Neutrophil (primary cell): ENCODE measurements around the gene FAM149B1.

Experiments
- H3K27ac ChIP-seq: fragments of 200-600 bp; sonication (generic); 2 replicates; pipeline ENCODE4 v1.5.1; 2016; ENCODE audit warnings: mild to moderate bottlenecking, moderate library complexity
- H3K27me3 ChIP-seq: fragments of 200-600 bp; sonication (generic); 2 replicates; pipeline ENCODE4 v1.6.0; 2016; ENCODE audit warnings: mild to moderate bottlenecking
- H3K36me3 ChIP-seq: fragments of 200-600 bp; sonication (generic); 2 replicates; pipeline ENCODE4 v1.5.1; 2017
- H3K4me1 ChIP-seq, 2 experiments: fragments of 200-600 bp in 1 of 2; sonication (generic) in 1 of 2; 1 replicate in 1 of 2; 2 replicates in 1 of 2; pipeline versions ENCODE4 v1.5.1 to v1.6.1; 2013 to 2016; ENCODE audit warnings: low read depth in 1 of 2, low read length in 1 of 2, mild to moderate bottlenecking in 1 of 2, moderate library complexity in 1 of 2; ENCODE audit not compliant: control insufficient read depth in 1 of 2, insufficient read depth in 1 of 2
- H3K4me3 ChIP-seq, 2 experiments: fragments of 200-600 bp in 1 of 2; sonication (generic) in 1 of 2; 1 replicate in 1 of 2; 2 replicates in 1 of 2; pipeline ENCODE4 v1.5.1; 2013 to 2016; ENCODE audit warnings: low read depth in 1 of 2, low read length in 1 of 2, mild to moderate bottlenecking in 1 of 2, moderate library complexity in 1 of 2
- H3K9me3 ChIP-seq: fragments of 200-600 bp; sonication (generic); 2 replicates; pipeline ENCODE4 v1.5.1; 2016
- TF ChIP-seq, protein P1 (sequence below): fragments of 200-600 bp; sonication (generic); IDR thresholded peaks from 2 replicates; pipeline ENCODE4 v1.5.1; 2016; ENCODE audit warnings: antibody characterized with exemption

Gene FAM149B1

DNA sequence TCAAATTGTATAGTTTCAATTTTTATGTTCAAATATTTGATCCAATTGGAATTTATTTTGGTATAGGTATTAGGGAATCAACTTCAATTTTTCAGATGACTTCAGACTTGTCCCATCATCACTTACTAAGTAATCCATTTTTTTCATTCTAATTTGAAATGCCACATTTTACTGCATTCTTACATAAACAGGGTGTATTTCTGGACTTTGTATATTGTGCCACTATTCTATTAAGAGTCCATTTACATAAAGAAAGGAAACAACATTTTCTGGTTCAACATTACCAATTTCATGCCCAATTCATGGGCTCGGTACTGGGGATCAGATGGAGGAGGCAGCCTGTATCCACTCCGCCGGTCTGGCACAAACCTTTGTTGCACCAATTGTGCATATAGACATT, 15.9 kb upstream of the FAM149B1 start:
- Histone ChIP-seq H3K36me3 (peaks cover 78% of the 10 kb centered on the region), H3K4me1 (no peaks in the 10 kb centered on the region), H3K9me3 (no peaks in the 10 kb centered on the region), H3K27ac (no peak overlapping the region), H3K27me3 (no peaks in the 10 kb centered on the region), H3K4me3 (no peak overlapping the region)
- TF ChIP-seq, protein P1, sequence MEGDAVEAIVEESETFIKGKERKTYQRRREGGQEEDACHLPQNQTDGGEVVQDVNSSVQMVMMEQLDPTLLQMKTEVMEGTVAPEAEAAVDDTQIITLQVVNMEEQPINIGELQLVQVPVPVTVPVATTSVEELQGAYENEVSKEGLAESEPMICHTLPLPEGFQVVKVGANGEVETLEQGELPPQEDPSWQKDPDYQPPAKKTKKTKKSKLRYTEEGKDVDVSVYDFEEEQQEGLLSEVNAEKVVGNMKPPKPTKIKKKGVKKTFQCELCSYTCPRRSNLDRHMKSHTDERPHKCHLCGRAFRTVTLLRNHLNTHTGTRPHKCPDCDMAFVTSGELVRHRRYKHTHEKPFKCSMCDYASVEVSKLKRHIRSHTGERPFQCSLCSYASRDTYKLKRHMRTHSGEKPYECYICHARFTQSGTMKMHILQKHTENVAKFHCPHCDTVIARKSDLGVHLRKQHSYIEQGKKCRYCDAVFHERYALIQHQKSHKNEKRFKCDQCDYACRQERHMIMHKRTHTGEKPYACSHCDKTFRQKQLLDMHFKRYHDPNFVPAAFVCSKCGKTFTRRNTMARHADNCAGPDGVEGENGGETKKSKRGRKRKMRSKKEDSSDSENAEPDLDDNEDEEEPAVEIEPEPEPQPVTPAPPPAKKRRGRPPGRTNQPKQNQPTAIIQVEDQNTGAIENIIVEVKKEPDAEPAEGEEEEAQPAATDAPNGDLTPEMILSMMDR: no peak

DNA sequence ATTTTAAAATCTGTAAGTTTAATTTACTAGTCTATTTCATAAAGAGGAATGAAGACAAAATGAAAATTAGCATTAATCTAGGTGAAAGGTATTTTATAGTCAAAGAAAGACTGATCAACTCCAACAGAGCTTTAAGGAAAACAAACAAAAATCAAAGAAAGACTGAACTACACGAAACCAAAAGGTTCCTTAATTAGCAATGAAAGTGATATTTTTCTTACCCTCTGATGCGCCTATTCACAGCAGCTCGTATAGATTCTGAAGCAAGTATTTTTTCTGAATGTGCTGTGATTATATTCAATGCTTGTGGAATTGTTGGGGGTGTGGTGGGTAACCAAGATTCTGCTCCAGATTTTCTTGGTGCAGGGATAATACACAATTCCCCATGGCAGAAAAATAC, 11.9 kb upstream of the FAM149B1 start:
- Histone ChIP-seq H3K4me3 (no peak overlapping the region), H3K36me3 (peaks cover 56% of the 10 kb centered on the region), H3K9me3 (no peaks in the 10 kb centered on the region), H3K27ac (no peak overlapping the region), H3K4me1 (no peaks in the 10 kb centered on the region), H3K27me3 (no peaks in the 10 kb centered on the region)
- TF ChIP-seq, protein P1: no peak

DNA sequence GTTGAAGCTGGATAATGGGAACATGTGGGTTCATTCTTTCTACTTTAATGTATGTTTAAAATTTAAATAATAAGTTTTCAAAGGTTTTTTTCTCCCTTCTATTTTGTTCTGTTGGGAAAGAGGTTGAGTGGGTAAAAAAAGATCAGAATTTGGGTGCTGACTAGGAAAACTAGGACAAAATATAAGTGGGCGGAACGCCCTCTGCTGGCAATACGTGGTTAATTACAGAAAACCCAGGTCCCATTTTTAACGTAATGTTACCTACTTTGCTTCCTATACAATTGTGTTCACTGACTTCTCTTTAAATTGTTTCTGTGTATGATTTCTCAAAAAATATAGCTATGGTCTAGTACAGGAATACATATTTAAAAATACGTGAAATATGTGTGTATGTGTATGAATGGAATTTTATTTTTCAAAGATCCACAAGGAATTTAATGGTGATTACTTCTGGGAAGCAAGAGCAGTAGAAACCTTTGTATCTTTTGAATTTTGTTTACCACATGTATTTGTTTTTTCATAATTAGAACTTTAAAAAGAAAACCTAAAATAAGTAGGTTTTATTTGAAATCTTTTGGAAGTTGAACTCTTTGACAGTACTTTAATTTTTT, 8.8 kb upstream of the FAM149B1 start:
- H3K36me3 ChIP-seq: peaks cover 53% of the 10 kb centered on the region
- no peak overlapping the region for H3K4me3 ChIP-seq
- H3K4me1 ChIP-seq: no peaks in the 10 kb centered on the region
- no peaks in the 10 kb centered on the region for H3K9me3 ChIP-seq
- H3K27me3 ChIP-seq: no peaks in the 10 kb centered on the region
- no peak overlapping the region for H3K27ac ChIP-seq
- TF ChIP-seq, protein P1: peak; percentile 74

DNA sequence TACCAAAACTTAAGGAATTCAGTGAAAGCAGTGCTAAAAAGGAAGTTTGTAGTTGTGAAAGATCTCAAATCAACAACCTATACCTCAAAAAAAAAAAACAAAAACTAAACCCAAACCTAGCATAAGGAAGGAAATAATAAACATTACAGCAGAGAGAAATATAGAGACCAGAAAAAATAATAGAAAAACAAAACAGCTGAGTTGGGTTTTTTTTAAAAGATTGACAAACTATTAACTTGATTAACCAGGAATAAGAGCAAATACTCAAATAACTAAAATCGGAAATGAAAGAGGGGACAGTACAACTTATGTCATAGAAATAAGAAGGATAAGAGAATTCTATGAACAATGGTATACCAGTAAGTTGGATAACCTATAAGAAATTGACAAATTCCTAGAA, 6.8 kb upstream of the FAM149B1 start:
- H3K9me3 ChIP-seq: no peaks in the 10 kb centered on the region
- TF ChIP-seq, protein P1: no peak
- no peak overlapping the region for H3K27ac ChIP-seq
- no peak overlapping the region for H3K4me3 ChIP-seq
- H3K36me3 ChIP-seq: peaks cover 33% of the 10 kb centered on the region
- no peaks in the 10 kb centered on the region for H3K4me1 ChIP-seq
- no peaks in the 10 kb centered on the region for H3K27me3 ChIP-seq

DNA sequence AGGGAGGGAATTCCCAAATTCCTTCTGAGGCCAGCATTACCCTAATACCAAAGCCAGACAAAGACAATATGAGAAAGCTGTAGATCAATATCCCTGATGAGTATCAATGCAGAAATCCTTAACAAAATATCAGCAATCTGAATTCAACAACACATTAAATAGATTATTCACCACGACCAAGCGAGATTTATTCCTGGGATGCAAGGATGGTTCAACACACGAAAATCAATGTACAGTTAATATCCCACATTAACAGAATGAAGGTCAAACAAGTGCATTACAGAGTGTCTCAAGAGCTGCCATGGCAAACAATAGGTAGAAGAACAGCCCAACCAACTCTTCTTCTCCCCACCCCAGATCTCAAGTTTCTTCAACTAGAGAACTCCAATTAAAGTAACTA, 6.3 kb upstream of the FAM149B1 start:
- Histone ChIP-seq H3K27ac (no peak overlapping the region), H3K4me3 (no peak overlapping the region), H3K27me3 (no peaks in the 10 kb centered on the region), H3K4me1 (peaks cover 0 to under 1% of the 10 kb centered on the region in 2 experiments), H3K9me3 (no peaks in the 10 kb centered on the region), H3K36me3 (peaks cover 28% of the 10 kb centered on the region)
- TF ChIP-seq, protein P1: no peak
